DOHH2 (cell line): Measurements from ENCODE around the gene TNS1.

ENCODE experiments used
- EZH2phosphoT487 ChIP-seq: fragments of 200-600 bp; sonication (generic); IDR thresholded peaks from 2 replicates; pipeline ENCODE4 v1.6.1; 2017; ENCODE audit warnings: borderline replicate concordance, mild to moderate bottlenecking, antibody characterized with exemption, low read length, moderate library complexity, mixed read lengths
- TF ChIP-seq, protein P1 (sequence below): fragments of 200-600 bp; sonication (generic); IDR thresholded peaks from one replicate; pipeline ENCODE4 v1.5.1; 2014; ENCODE audit warnings: antibody characterized with exemption, mild to moderate bottlenecking, low read depth, low read length; ENCODE audit not compliant: poor library complexity, severe bottlenecking

DNA sequence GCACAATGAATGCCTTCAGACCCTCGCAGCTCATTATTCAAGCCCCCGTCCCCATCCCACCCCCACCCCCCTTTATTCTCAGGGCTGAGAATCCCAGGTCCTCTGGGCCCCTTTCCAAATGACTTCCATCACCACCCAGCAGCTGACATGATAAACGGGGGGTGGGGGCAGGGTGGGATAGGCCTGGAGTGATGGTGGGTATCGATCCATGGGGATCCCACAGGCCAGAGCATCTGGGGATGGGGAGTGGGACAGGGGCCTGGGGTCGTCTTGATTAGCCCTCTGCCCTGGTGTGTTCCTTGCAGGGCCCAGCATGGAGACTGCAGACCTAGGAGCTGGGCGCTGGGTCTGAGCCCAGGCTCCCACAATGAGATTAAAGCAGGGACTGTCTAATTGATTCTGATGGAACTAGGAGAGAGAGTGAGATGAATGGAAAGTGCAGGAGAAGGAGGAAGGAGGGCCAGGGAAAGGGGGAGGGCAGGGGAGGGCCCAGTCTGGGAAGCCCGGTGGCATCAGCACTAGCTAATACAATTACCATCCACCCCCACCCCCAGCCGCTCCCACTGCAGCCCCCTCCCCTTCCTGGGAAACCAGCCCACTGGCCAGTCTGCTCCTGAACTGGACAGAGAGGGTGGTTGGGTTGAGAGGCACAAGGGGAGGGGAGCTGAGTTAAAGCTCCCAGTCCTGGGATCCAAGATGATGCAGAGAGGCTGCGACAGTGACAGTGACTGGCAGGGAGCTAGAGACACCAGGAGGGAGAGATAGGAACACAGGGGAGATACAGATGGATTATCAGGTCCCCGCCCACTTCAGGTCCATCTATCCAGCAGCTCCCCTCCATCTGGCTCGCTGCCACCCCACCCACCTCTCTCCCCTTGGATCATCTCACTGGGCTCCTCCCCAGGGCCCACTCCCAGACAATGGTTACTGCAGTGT is 13.1 kb upstream of the TNS1 start:
- TF ChIP-seq, protein P1, sequence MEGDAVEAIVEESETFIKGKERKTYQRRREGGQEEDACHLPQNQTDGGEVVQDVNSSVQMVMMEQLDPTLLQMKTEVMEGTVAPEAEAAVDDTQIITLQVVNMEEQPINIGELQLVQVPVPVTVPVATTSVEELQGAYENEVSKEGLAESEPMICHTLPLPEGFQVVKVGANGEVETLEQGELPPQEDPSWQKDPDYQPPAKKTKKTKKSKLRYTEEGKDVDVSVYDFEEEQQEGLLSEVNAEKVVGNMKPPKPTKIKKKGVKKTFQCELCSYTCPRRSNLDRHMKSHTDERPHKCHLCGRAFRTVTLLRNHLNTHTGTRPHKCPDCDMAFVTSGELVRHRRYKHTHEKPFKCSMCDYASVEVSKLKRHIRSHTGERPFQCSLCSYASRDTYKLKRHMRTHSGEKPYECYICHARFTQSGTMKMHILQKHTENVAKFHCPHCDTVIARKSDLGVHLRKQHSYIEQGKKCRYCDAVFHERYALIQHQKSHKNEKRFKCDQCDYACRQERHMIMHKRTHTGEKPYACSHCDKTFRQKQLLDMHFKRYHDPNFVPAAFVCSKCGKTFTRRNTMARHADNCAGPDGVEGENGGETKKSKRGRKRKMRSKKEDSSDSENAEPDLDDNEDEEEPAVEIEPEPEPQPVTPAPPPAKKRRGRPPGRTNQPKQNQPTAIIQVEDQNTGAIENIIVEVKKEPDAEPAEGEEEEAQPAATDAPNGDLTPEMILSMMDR = no peak
- TF ChIP-seq EZH2phosphoT487 = no peak
